ENCODE measurements around the gene PDE4A. TPM values are rescaled to one million over a fixed set of nuclear protein-coding genes. Genes with fewer than 3 reads are reported as not detected.
"Not testable (repeated sequence)": the region's sequence is repeated elsewhere in the genome, so short reads cannot be mapped to it uniquely, and the experiment has no call there.

PDE4A gene
- polyA plus RNA-seq, 10 donors: 2.9 to 4.8 (median 3.9) TPM

DNA sequence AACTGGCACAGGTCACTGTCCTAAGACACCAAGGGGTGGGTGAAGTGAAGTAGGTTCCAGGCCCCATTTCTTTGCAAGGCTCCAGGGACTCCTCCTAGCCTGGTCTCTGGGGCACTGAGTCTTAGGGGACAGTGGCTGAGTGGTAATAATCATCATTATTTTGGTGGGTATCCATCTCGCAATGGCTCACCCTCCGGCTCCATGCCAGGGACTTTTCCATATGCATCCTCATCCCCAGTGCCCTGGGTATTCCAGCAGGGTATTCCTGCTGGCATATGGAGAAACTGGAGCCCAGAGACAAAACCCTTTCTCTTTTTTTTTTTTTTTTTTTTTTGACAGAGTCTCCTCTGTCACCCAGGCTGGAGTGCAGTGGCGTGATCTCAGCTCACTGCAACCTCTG, 2.5 kb downstream of the PDE4A start:
- no peak for DNase-seq

GRCh38 chr19:10424011-10424637, 3.8 kb downstream of the PDE4A start:
- peak; percentile 64 to 85 (median 77) for DNase-seq

GRCh38 chr19:10427169-10427568, 6.8 kb downstream of the PDE4A start:
- DNase-seq: no peak

DNA sequence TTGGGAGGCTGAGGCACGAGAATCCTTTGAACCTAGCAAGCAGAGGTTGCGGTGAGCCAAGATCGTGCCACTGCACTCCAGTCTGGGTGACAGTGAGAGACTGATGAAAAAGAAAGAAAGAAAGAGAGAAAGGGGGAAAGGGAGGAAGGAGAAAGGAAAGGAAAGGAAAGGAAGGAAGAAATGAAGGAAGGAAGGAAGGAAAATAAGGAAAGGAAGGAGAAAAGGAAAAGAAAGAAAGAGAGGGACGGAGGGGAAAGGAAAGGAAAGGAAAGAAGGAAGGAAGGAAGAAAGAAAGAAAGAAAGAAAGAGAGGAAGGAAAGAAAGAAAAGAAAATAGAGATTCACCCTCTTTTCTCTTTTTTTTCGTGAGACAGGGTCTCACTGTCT, 8.7 kb downstream of the PDE4A start:
- no peak for DNase-seq

GRCh38 chr19:10430505-10431253, 10.3 kb downstream of the PDE4A start:
- DNase-seq: peak in 1 of 3 donors; percentile 61

- DNase-seq: peak in 1 of 3 donors; percentile 42
These were observed 11.1 kb downstream of the PDE4A start for GRCh38 chr19:10431254-10431942.

DNA sequence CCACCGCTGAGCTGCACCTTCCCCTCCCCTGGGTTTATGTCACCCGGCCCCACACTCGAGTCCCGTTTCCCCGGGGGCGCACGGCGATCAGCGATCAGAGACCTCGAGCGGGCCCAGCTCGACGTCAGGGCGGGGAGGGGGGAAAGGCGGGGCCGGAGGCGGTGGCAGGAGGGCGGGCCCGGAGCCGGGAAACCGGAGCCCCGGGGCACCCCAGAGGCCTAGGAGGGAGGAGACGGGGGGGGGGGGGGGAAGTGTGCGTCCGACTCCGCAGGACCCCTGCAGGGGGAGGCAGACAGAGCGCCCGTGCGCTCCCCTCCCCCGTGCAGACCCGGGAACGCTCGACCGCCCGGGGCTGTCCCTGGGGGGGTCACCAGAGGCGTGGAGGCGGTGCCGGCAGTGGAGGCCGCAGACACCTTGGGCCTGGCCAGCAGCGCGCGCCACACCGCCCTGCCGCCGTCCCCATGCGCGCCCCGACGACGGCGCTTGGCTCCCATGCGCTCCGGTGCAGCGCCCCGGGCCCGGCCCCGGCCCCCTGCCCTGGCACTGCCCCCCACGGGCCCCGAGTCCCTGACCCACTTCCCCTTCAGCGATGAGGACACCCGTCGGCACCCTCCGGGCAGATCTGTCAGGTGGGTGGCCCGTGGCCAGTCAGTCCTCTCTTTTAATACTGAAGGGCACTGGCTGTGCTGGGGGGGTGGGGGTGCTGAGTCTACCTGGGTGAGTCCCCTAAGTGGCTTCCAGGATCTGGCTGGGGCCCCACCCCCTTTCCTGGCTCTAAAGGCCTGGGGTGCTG, 11.8 kb downstream of the PDE4A start:
- peak in 2 of 3 donors; percentile 65 to 79 for DNase-seq

GRCh38 chr19:10432736-10433130, 12.4 kb downstream of the PDE4A start:
- DNase-seq: no peak

DNA sequence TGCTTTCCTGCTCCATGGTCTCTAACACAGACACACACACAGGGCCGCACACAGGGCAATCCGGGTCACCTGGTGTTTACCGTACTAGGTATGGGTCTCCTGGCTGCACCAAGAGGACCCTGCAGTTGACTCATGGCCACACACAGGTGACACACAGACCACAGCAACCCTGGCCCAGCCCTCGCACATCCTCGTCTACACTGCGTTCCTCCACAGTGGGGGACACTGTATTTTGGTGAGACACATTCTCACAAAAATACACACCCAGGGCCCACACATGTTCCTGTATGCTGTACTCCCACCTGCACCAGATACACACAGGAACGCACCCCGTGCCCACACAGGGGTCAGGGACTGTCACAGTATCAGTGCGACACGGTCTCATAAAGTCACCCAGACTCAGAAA, 12.8 kb downstream of the PDE4A start:
- no peak for DNase-seq

DNA sequence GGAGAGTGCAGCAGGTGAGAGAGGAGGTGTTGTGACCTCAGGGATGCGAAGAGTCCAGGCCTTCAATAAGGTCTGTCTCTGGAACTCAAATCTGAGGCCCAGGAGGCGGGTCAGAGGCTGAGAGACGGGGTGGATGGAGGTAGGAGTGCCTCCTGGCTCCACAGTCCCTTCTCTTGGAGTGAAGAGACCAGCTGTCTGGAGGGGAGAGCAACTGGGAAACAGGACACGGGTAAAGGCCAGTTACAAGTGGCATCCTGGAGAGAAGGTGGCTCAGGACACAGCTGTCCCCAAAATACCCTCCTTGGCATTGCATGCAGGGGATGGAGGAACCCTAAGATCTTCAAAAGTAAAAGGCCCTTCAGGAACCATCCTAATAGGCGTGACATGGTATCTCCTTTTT, 19.2 kb downstream of the PDE4A start:
- DNase-seq: no peak

DNA sequence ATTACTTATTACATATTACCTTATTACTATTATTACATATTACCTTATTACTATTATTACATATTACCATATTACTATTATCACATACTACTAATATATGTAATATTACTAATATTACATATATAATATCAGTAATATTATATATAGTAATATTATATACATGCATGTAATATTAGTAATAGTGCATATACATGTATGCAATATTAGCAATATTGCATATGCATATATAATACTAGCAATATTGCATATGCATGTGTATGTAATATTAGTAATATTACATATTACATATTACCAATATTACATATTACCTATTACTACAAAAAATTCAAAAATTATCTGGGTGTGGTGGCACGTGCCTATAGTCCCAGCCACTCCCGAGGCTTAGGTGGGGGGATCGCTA, 22.4 kb downstream of the PDE4A start:
- DNase-seq: no peak

- no peak for DNase-seq
These were observed 28.7 kb downstream of the PDE4A start for GRCh38 chr19:10449037-10449436.

- no peak for DNase-seq
These were observed 30.0 kb downstream of the PDE4A start for GRCh38 chr19:10450191-10450852.

DNA sequence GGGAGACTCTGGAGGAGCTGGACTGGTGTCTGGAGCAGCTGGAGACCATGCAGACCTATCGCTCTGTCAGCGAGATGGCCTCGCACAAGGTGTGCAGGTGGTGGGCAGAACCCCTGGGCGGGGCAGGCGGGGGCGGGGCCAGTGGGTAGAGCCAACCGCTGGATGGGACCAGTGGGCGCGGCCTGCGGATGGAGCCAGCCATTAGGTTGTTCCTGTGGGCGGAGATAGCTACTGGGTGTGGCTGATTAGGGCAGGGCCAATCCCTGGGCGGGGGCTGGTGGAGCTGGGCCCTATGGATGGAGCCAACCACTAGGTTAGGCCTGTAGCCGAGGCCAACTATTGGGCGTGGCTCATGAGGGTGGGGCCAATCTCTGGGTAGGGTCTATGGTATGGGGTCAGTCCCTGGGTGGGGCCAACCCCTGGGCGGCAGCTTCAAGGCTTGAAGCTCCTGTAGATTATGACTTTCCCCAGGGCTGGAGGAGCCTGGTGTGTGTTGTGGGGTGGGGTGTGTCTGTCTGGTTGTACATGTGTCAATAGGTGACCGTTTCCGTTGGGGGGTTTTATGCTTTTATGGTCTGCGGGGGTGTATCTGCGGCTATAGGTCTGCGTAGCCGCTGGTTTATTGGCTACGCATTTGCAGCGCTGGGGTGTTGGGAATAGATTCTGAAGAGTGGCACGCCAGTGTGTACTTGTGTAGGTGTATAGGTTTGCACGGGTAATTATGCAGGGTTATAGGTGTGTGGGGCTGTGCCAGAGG, 30.7 kb downstream of the PDE4A start:
- DNase-seq: no peak

DNA sequence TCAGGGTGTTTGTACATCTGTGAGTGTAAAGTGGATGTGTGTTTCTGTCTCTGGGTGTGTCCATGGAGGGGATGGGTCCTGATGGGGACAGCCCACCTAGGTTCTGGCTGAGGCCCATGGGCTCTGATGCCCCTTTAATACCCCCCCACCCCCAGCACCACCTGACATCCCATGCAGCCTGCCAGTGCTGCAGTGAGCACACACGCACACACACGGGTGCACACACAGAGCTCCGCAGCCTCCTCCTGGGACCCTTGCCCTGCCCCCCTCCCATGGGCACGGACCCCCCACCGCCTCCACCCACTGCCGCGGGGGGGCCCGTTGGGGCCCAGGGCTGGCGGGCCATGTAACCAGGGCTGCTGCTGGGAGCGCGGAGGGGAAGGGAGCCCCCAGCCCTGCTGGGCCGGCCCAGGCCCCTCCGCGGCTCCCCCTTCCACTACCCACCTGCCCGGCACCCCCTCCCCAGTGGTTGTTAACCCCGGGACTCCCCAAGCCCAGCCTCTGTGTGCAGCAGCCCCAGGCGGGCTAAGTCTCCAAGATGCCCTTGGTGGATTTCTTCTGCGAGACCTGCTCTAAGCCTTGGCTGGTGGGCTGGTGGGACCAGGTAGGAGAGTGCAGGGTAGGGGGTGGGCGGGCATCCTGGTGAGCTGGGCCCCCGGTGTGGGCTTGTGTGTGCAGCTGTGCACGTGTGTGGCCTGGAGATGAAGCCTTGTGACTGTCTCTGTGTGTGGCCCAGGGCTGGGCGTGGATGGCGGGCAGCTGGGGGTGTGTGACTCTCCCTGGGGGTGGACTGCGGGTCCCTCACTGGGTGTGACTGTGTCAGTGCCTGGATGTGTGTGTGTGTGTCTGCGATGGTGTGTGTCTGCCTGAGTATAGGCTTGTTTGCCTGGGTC, 32.6 kb downstream of the PDE4A start:
- no peak for DNase-seq

GRCh38 chr19:10453852-10454251, 33.5 kb downstream of the PDE4A start:
- no peak for DNase-seq

GRCh38 chr19:10454267-10454666, 33.9 kb downstream of the PDE4A start:
- no peak for DNase-seq

GRCh38 chr19:10458733-10459132, 38.4 kb downstream of the PDE4A start:
- not testable (repeated sequence) for DNase-seq

- no peak for DNase-seq
These were observed 40.3 kb downstream of the PDE4A start for GRCh38 chr19:10460714-10461046.
